Measurements from ENCODE around the gene SLC9A3. TPM values are rescaled to one million over a fixed set of nuclear protein-coding genes. Genes with fewer than 3 reads are reported as not detected.

SLC9A3 gene
- total RNA-seq, 4 donors from 2014 or later, result 5.9 to 8.2 (median 7.6) TPM

GRCh38 chr5:556909-557441 lies 32.7 kb upstream of the SLC9A3 start:
- Histone ChIP-seq H3K4me1 (no peaks in the 10 kb centered on the region), H3K27me3 (no peaks in the 10 kb centered on the region), H3K9me3 (no peaks in the 10 kb centered on the region), H3K4me3 (replicated peaks in 1 of 3) (no peak overlapping the region), H3K36me3 (no peaks in the 10 kb centered on the region), H3K27ac (no peak overlapping the region)
- intact Hi-C loops (cut with DNase I), result no loop called here
- TF ChIP-seq CTCF (IDR thresholded peaks at IDR 0.05), result no peak
- no peak for DNase-seq
- 76 to 88% methylated on average over 15 to 16 of the region's 19 CpGs for WGBS, 2 donors

GRCh38 chr5:555058-555623 lies 30.9 kb upstream of the SLC9A3 start:
- Histone ChIP-seq H3K36me3 (no peaks in the 10 kb centered on the region), H3K27ac (no peak overlapping the region), H3K27me3 (no peaks in the 10 kb centered on the region), H3K4me1 (no peaks in the 10 kb centered on the region), H3K4me3 (replicated peaks in 1 of 3) (no peak overlapping the region), H3K9me3 (no peaks in the 10 kb centered on the region)
- DNase-seq, result no peak
- WGBS, 2 donors, result 89 to 93% methylated on average over 18 to 23 of the region's 27 CpGs
- no peak for TF ChIP-seq POLR2A (IDR thresholded peaks at IDR 0.05)
- no peak for TF ChIP-seq CTCF (IDR thresholded peaks at IDR 0.05)
- intact Hi-C loops (cut with DNase I), result no loop called here

- H3K36me3 ChIP-seq, result no peaks in the 10 kb centered on the region
- TF ChIP-seq POLR2A (IDR thresholded peaks at IDR 0.05) (no peak), CTCF (IDR thresholded peaks at IDR 0.05) (no peak)
- intact Hi-C loops (cut with DNase I), result no loop called here
- no peak for DNase-seq
- H3K27me3 ChIP-seq, result no peaks in the 10 kb centered on the region
- H3K27ac ChIP-seq, result no peak overlapping the region
- WGBS, 2 donors, result 89 to 93% methylated on average over 13 to 19 of the region's 40 CpGs
- no peaks in the 10 kb centered on the region for H3K4me1 ChIP-seq
- H3K4me3 ChIP-seq (replicated peaks in 1 of 3), result no peak overlapping the region
- no peaks in the 10 kb centered on the region for H3K9me3 ChIP-seq
These were observed 30.2 kb upstream of the SLC9A3 start for GRCh38 chr5:554284-554988.

- no peak overlapping the region for H3K4me3 ChIP-seq (replicated peaks in 1 of 3)
- 60 to 64% methylated on average over 13 of the region's 13 CpGs for WGBS, 2 donors
- intact Hi-C loops (cut with DNase I), result no loop called here
- no peaks in the 10 kb centered on the region for H3K4me1 ChIP-seq
- H3K36me3 ChIP-seq, result no peaks in the 10 kb centered on the region
- H3K27me3 ChIP-seq, result no peaks in the 10 kb centered on the region
- no peak for DNase-seq
- no peaks in the 10 kb centered on the region for H3K9me3 ChIP-seq
- no peak overlapping the region for H3K27ac ChIP-seq
- TF ChIP-seq POLR2A (IDR thresholded peaks at IDR 0.05), result no peak
- TF ChIP-seq CTCF (IDR thresholded peaks at IDR 0.05), result no peak
These were observed 29.6 kb upstream of the SLC9A3 start for GRCh38 chr5:553874-554273.

GRCh38 chr5:551406-551805 lies 27.2 kb upstream of the SLC9A3 start:
- Histone ChIP-seq H3K4me3 (replicated peaks in 1 of 3) (no peak overlapping the region), H3K27me3 (no peaks in the 10 kb centered on the region), H3K4me1 (no peaks in the 10 kb centered on the region), H3K9me3 (no peaks in the 10 kb centered on the region), H3K36me3 (no peaks in the 10 kb centered on the region), H3K27ac (no peak overlapping the region)
- intact Hi-C loops (cut with DNase I), result no loop called here
- no peak for DNase-seq
- 75 to 81% methylated on average over 6 of the region's 6 CpGs for WGBS, 2 donors
- TF ChIP-seq POLR2A (IDR thresholded peaks at IDR 0.05), result no peak
- TF ChIP-seq CTCF (IDR thresholded peaks at IDR 0.05), result no peak
